WTC11 (cell line): ENCODE results near the gene EPN2. TPM values are rescaled to one million over a fixed set of nuclear protein-coding genes. Genes with fewer than 3 reads are reported as not detected.

Source experiments
- ATAC-seq: fragments of 200-7000 bp; cut with Tn5 transposase; 2 replicates; pipeline ENCODE4 v1.10.0; 2021; ENCODE audit warnings: mild to moderate bottlenecking, moderate library complexity
- CTCF ChIA-PET: fragments of 300-600 bp; sonication (Branson Sonifier 250); formaldehyde crosslinking; loops from one replicate; lab custom pipeline; 2021; ENCODE audit warnings: antibody characterized with exemption; lab: Charles Lee
- POLR2A ChIA-PET: fragments of 350-600 bp; sonication (Branson Sonifier 250); formaldehyde crosslinking; loops from one replicate; lab custom pipeline; 2021; ENCODE audit warnings: antibody characterized with exemption; lab: Charles Lee
- DNase-seq: peaks from one replicate; pipeline ENCODE4 v3.0.0; 2021; ENCODE audit warnings: low spot score
- H3K27ac Mint-ChIP-seq: 2 replicates; pipeline ENCODE4 v1.8.0; 2021; ENCODE audit warnings: mixed read lengths
- H3K27me3 Mint-ChIP-seq: 2 replicates; pipeline ENCODE4 v1.8.0; 2021; ENCODE audit warnings: low read depth, mild to moderate bottlenecking, moderate library complexity, mixed read lengths
- H3K36me3 Mint-ChIP-seq: 2 replicates; pipeline ENCODE4 v1.8.0; 2021; ENCODE audit warnings: mixed read lengths
- H3K4me1 Mint-ChIP-seq: 2 replicates; pipeline ENCODE4 v1.8.0; 2022; ENCODE audit warnings: mixed read lengths
- H3K4me3 Mint-ChIP-seq: 2 replicates; pipeline ENCODE4 v1.8.0; 2021; ENCODE audit warnings: mild to moderate bottlenecking, moderate library complexity, mixed read lengths
- H3K9me3 Mint-ChIP-seq: 2 replicates; pipeline ENCODE4 v1.8.0; 2021; ENCODE audit warnings: mixed read lengths
- CREB1 ChIP-seq: sonication (generic); formaldehyde crosslinking; IDR thresholded peaks from 2 replicates; pipeline ENCODE4 v1.8.0; 2023; ENCODE audit warnings: mild to moderate bottlenecking, missing genetic modification reagents
- CREM ChIP-seq: sonication (generic); formaldehyde crosslinking; IDR thresholded peaks from 2 replicates; pipeline ENCODE4 v1.8.1; 2022; ENCODE audit warnings: mild to moderate bottlenecking, missing genetic modification reagents, moderate library complexity
- ELF4 ChIP-seq: sonication (generic); formaldehyde crosslinking; IDR thresholded peaks from 2 replicates; pipeline ENCODE4 v1.8.1; 2022; ENCODE audit warnings: low read depth, mild to moderate bottlenecking, moderate library complexity, missing genetic modification reagents
- ETV6 ChIP-seq: sonication (generic); formaldehyde crosslinking; IDR thresholded peaks from 2 replicates; pipeline ENCODE4 v1.8.1; 2022; ENCODE audit warnings: mild to moderate bottlenecking, missing genetic modification reagents
- FOXJ3 ChIP-seq: sonication (generic); formaldehyde crosslinking; IDR thresholded peaks from 2 replicates; pipeline ENCODE4 v1.9.0; 2021; ENCODE audit warnings: missing genetic modification reagents, mild to moderate bottlenecking, borderline replicate concordance
- GABPB1 ChIP-seq: sonication (generic); formaldehyde crosslinking; IDR thresholded peaks from 2 replicates; pipeline ENCODE4 v1.8.1; 2023; ENCODE audit warnings: mild to moderate bottlenecking, missing genetic modification reagents
- GRHL2 ChIP-seq: fragments of 250-450 bp; sonication (Bioruptor Pico); IDR thresholded peaks from 2 replicates; pipeline ENCODE4 v1.8.0; 2022; ENCODE audit warnings: mild to moderate bottlenecking, moderate library complexity; ENCODE audit not compliant: insufficient replicate concordance, severe bottlenecking
- HMGA2 ChIP-seq: fragments of 250-450 bp; sonication (Bioruptor Pico); IDR thresholded peaks from 2 replicates; pipeline ENCODE4 v1.4.0; 2021; ENCODE audit warnings: mild to moderate bottlenecking, moderate library complexity
- NR1H2 ChIP-seq: sonication (generic); formaldehyde crosslinking; IDR thresholded peaks from 2 replicates; pipeline ENCODE4 v1.9.0; 2021; ENCODE audit warnings: mild to moderate bottlenecking, moderate library complexity, missing genetic modification reagents
- SMAD3 ChIP-seq: sonication (generic); formaldehyde crosslinking; IDR thresholded peaks from 2 replicates; pipeline ENCODE4 v1.8.0; 2022; ENCODE audit warnings: missing genetic modification reagents, mild to moderate bottlenecking, borderline replicate concordance
- SMAD4 ChIP-seq: sonication (generic); formaldehyde crosslinking; IDR thresholded peaks from 2 replicates; pipeline ENCODE4 v1.8.0; 2022; ENCODE audit warnings: mild to moderate bottlenecking, missing genetic modification reagents
- SP1 ChIP-seq: sonication (generic); formaldehyde crosslinking; conservative IDR thresholded peaks from 2 replicates; pipeline ENCODE4 v1.8.1; 2022; ENCODE audit warnings: missing genetic modification reagents
- TCF7 ChIP-seq: sonication (generic); formaldehyde crosslinking; IDR thresholded peaks from 2 replicates; pipeline ENCODE4 v1.8.0; 2022; ENCODE audit warnings: mild to moderate bottlenecking, low read depth, missing genetic modification reagents, moderate library complexity
- ZBTB21 ChIP-seq: sonication (generic); formaldehyde crosslinking; IDR thresholded peaks from 2 replicates; pipeline ENCODE4 v1.8.1; 2023; ENCODE audit warnings: mild to moderate bottlenecking, missing genetic modification reagents, borderline replicate concordance
- ZNF219 ChIP-seq: sonication (generic); formaldehyde crosslinking; IDR thresholded peaks from 2 replicates; pipeline ENCODE4 v1.8.0; 2023; ENCODE audit warnings: missing genetic modification reagents, mild to moderate bottlenecking, borderline replicate concordance
- ZNF396 ChIP-seq: fragments of 250-450 bp; sonication (Bioruptor Pico); IDR thresholded peaks from 2 replicates; pipeline ENCODE4 v1.8.0; 2021; ENCODE audit warnings: mild to moderate bottlenecking, moderate library complexity, borderline replicate concordance
- ZNF423 ChIP-seq: fragments of 250-450 bp; sonication (Bioruptor Pico); IDR thresholded peaks from 2 replicates; pipeline ENCODE4 v2.1.2; 2022; ENCODE audit warnings: mild to moderate bottlenecking, moderate library complexity
- total RNA-seq: library from RNA; stranded (reverse); gene quantifications from 3 replicates; pipeline ENCODE4 v1.2.3, GENCODE V29; 2021
- TF ChIP-seq, protein P1 (sequence below): fragments of 250-450 bp; sonication (Bioruptor Pico); IDR thresholded peaks from 2 replicates; pipeline ENCODE4 v1.9.0; 2021; ENCODE audit warnings: moderate library complexity, mild to moderate bottlenecking, inconsistent platforms, borderline replicate concordance
- TF ChIP-seq, protein P2 (sequence below): sonication (generic); formaldehyde crosslinking; IDR thresholded peaks from 2 replicates; pipeline ENCODE4 v1.8.1; 2022; ENCODE audit warnings: mild to moderate bottlenecking, missing genetic modification reagents, moderate library complexity, borderline replicate concordance
- TF ChIP-seq, protein P3 (sequence below): sonication (generic); formaldehyde crosslinking; IDR thresholded peaks from 2 replicates; pipeline ENCODE4 v1.8.1; 2022; ENCODE audit warnings: mild to moderate bottlenecking, moderate library complexity, missing genetic modification reagents
- TF ChIP-seq, protein P4 (sequence below): sonication (generic); formaldehyde crosslinking; IDR thresholded peaks from 2 replicates; pipeline ENCODE4 v1.8.0; 2022; ENCODE audit warnings: mild to moderate bottlenecking, missing genetic modification reagents
- TF ChIP-seq, protein P5 (sequence below): sonication (generic); formaldehyde crosslinking; IDR thresholded peaks from 2 replicates; pipeline ENCODE4 v1.8.0; 2022; ENCODE audit warnings: mild to moderate bottlenecking, missing genetic modification reagents
- TF ChIP-seq, protein P6 (sequence below): sonication (generic); formaldehyde crosslinking; conservative IDR thresholded peaks from 2 replicates; pipeline ENCODE4 v1.8.1; 2023; ENCODE audit warnings: mild to moderate bottlenecking, low read depth, missing genetic modification reagents, moderate library complexity
- TF ChIP-seq, protein P7 (sequence below): sonication (generic); formaldehyde crosslinking; conservative IDR thresholded peaks from 2 replicates; pipeline ENCODE4 v1.8.1; 2022; ENCODE audit warnings: mild to moderate bottlenecking, missing genetic modification reagents
- TF ChIP-seq, protein P8 (sequence below): sonication (generic); formaldehyde crosslinking; IDR thresholded peaks from 2 replicates; pipeline ENCODE4 v1.8.0; 2023; ENCODE audit warnings: mild to moderate bottlenecking, missing genetic modification reagents

Gene EPN2
- total RNA-seq, 1 experiment from 2014 or later, result 48.8 TPM

DNA sequence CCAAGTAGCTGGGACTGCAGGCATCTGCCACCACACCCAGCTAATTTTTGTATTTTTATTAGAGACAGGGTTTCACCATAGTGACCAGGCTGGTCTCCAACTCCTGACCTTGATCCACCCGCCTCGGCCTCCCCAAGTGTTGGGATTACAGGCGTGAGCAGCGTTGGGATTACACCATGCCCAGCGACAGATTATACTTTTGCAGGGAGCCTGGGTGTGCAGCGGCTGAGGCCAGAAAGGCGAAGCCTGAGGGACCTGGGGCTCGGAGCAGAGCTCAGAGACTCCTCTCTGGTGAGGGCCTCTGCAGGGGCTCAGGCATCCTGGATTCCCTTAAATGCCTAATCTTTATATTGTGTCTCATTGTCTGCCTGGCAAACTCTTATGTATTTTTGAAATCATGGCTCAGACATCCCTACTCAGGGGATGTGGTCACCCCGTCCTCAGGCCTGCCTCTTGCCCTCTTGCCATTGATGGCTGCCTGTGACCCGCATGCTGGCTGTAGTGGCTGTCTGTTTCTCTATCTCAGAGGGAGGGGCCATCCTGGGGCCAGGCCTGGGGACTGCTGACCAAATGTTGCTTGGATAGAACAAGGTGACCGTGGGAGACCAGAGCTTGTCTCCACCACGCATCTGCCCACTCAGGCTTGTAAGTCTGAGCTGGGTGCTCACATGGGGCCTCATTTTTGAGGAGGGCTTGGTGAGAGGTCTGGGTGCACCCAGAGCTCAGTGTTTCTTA lies 82.8 kb downstream of the EPN2 start:
- Mint-ChIP-seq H3K4me3 (no peak overlapping the region), H3K27me3 (no peaks in the 10 kb centered on the region), H3K36me3 (peaks cover 28% of the 10 kb centered on the region), H3K9me3 (peaks cover 9% of the 10 kb centered on the region), H3K27ac (peak overlapping the region; percentile 49), H3K4me1 (peaks cover 31% of the 10 kb centered on the region)
- CTCF ChIA-PET, result interaction anchor here (0.6 to 5.8 kb wide), 5 partner anchors 18 to 182 kb away, joined by 3 to 71 read pairs (median 6); partner anchors contain the start of gene B9D1
- DNase-seq (no peak), ATAC-seq (no peak)
- POLR2A ChIA-PET, result no interaction called here
- no peak for TF ChIP-seq GABPB1 (CRISPR knock-in tag)
- no peak for TF ChIP-seq NR1H2
- no peak for TF ChIP-seq TCF7 (CRISPR knock-in tag)
- TF ChIP-seq, protein P1, sequence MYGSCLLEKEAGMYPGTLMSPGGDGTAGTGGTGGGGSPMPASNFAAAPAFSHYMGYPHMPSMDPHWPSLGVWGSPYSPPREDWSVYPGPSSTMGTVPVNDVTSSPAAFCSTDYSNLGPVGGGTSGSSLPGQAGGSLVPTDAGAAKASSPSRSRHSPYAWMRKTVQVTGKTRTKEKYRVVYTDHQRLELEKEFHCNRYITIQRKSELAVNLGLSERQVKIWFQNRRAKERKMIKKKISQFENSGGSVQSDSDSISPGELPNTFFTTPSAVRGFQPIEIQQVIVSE (CRISPR knock-in tag), result no peak
- no peak for TF ChIP-seq ELF4 (CRISPR knock-in tag)
- TF ChIP-seq, protein P2, sequence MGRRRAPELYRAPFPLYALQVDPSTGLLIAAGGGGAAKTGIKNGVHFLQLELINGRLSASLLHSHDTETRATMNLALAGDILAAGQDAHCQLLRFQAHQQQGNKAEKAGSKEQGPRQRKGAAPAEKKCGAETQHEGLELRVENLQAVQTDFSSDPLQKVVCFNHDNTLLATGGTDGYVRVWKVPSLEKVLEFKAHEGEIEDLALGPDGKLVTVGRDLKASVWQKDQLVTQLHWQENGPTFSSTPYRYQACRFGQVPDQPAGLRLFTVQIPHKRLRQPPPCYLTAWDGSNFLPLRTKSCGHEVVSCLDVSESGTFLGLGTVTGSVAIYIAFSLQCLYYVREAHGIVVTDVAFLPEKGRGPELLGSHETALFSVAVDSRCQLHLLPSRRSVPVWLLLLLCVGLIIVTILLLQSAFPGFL (CRISPR knock-in tag), result no peak
- no peak for TF ChIP-seq ZNF396
- TF ChIP-seq GRHL2 (CRISPR knock-in tag), result no peak
- no peak for TF ChIP-seq ETV6 (CRISPR knock-in tag)
- TF ChIP-seq, protein P3, sequence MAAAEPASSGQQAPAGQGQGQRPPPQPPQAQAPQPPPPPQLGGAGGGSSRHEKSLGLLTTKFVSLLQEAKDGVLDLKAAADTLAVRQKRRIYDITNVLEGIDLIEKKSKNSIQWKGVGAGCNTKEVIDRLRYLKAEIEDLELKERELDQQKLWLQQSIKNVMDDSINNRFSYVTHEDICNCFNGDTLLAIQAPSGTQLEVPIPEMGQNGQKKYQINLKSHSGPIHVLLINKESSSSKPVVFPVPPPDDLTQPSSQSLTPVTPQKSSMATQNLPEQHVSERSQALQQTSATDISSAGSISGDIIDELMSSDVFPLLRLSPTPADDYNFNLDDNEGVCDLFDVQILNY (CRISPR knock-in tag), result no peak
- no peak for TF ChIP-seq SMAD4 (CRISPR knock-in tag)
- no peak for TF ChIP-seq CREM
- no peak for TF ChIP-seq ZNF423
- TF ChIP-seq HMGA2 (CRISPR knock-in tag), result no peak
- TF ChIP-seq SMAD3 (CRISPR knock-in tag), result no peak
- TF ChIP-seq, protein P4, sequence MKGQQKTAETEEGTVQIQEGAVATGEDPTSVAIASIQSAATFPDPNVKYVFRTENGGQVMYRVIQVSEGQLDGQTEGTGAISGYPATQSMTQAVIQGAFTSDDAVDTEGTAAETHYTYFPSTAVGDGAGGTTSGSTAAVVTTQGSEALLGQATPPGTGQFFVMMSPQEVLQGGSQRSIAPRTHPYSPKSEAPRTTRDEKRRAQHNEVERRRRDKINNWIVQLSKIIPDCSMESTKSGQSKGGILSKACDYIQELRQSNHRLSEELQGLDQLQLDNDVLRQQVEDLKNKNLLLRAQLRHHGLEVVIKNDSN, result no peak
- TF ChIP-seq ZNF219 (CRISPR knock-in tag), result no peak

DNA sequence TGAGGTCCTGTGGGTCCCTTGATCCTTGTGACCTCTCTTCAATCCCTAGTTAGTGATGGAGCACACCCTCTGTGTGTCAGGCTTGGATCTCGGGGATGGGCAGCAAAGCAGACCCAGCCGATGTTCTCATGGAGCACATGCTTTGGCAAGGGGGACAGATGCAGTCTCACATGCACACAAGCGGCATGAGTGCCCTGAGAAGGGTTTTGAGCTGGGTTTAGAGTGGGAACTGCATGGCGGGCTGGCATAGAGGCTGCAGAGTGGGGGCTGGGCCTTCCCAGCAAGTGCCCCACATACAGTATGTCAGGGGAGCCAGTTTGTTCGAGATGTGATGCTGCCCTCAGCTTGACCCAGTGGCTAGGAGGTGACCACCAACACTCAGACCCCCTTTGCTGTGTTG lies 83.7 kb downstream of the EPN2 start:
- H3K9me3 Mint-ChIP-seq, result peaks cover 18% of the 10 kb centered on the region
- ChIA-PET CTCF (interaction anchor here (1.1 to 5.8 kb wide), 9 partner anchors 12 to 445 kb away, joined by 3 to 71 read pairs (median 8); partner anchors contain the start of genes ALDH3A2 and B9D1), POLR2A (no interaction called here)
- no peak for ATAC-seq
- H3K36me3 Mint-ChIP-seq, result peaks cover 35% of the 10 kb centered on the region
- H3K4me3 Mint-ChIP-seq, result no peak overlapping the region
- H3K27ac Mint-ChIP-seq, result peak overlapping the region; percentile 12; the same call in 1 of the 2 replicates
- no peaks in the 10 kb centered on the region for H3K27me3 Mint-ChIP-seq
- H3K4me1 Mint-ChIP-seq, result peaks cover 30% of the 10 kb centered on the region
- DNase-seq, result no peak
- TF ChIP-seq, protein P5, sequence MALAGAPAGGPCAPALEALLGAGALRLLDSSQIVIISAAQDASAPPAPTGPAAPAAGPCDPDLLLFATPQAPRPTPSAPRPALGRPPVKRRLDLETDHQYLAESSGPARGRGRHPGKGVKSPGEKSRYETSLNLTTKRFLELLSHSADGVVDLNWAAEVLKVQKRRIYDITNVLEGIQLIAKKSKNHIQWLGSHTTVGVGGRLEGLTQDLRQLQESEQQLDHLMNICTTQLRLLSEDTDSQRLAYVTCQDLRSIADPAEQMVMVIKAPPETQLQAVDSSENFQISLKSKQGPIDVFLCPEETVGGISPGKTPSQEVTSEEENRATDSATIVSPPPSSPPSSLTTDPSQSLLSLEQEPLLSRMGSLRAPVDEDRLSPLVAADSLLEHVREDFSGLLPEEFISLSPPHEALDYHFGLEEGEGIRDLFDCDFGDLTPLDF, result no peak
- TF ChIP-seq, protein P6, sequence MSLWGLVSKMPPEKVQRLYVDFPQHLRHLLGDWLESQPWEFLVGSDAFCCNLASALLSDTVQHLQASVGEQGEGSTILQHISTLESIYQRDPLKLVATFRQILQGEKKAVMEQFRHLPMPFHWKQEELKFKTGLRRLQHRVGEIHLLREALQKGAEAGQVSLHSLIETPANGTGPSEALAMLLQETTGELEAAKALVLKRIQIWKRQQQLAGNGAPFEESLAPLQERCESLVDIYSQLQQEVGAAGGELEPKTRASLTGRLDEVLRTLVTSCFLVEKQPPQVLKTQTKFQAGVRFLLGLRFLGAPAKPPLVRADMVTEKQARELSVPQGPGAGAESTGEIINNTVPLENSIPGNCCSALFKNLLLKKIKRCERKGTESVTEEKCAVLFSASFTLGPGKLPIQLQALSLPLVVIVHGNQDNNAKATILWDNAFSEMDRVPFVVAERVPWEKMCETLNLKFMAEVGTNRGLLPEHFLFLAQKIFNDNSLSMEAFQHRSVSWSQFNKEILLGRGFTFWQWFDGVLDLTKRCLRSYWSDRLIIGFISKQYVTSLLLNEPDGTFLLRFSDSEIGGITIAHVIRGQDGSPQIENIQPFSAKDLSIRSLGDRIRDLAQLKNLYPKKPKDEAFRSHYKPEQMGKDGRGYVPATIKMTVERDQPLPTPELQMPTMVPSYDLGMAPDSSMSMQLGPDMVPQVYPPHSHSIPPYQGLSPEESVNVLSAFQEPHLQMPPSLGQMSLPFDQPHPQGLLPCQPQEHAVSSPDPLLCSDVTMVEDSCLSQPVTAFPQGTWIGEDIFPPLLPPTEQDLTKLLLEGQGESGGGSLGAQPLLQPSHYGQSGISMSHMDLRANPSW, result no peak
- TF ChIP-seq, protein P7, sequence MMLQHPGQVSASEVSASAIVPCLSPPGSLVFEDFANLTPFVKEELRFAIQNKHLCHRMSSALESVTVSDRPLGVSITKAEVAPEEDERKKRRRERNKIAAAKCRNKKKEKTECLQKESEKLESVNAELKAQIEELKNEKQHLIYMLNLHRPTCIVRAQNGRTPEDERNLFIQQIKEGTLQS (CRISPR knock-in tag), result no peak
- TF ChIP-seq ELF4 (CRISPR knock-in tag) (no peak), SP1 (no peak), SMAD4 (CRISPR knock-in tag) (no peak), ZBTB21 (CRISPR knock-in tag) (no peak), FOXJ3 (CRISPR knock-in tag) (no peak), CREB1 (CRISPR knock-in tag) (no peak)
- TF ChIP-seq, protein P8, sequence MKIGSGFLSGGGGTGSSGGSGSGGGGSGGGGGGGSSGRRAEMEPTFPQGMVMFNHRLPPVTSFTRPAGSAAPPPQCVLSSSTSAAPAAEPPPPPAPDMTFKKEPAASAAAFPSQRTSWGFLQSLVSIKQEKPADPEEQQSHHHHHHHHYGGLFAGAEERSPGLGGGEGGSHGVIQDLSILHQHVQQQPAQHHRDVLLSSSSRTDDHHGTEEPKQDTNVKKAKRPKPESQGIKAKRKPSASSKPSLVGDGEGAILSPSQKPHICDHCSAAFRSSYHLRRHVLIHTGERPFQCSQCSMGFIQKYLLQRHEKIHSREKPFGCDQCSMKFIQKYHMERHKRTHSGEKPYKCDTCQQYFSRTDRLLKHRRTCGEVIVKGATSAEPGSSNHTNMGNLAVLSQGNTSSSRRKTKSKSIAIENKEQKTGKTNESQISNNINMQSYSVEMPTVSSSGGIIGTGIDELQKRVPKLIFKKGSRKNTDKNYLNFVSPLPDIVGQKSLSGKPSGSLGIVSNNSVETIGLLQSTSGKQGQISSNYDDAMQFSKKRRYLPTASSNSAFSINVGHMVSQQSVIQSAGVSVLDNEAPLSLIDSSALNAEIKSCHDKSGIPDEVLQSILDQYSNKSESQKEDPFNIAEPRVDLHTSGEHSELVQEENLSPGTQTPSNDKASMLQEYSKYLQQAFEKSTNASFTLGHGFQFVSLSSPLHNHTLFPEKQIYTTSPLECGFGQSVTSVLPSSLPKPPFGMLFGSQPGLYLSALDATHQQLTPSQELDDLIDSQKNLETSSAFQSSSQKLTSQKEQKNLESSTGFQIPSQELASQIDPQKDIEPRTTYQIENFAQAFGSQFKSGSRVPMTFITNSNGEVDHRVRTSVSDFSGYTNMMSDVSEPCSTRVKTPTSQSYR (CRISPR knock-in tag), result no peak
